Lung (tissue), 12 donors: ENCODE results near the gene DIP2C. TPM values are rescaled to one million over a fixed set of nuclear protein-coding genes. Genes with fewer than 3 reads are reported as not detected.

Experiments
- ATAC-seq: fragments of 200-7000 bp; cut with Tn5 transposase; one replicate; pipeline ENCODE4 v1.9.1; 2020; ENCODE audit warnings: moderate number of reproducible peaks; ENCODE audit not compliant: insufficient read depth, low FRiP score
- DNase-seq, 3 donors: peaks; one replicate each; pipeline ENCODE4 v3.0.0-alpha.2; 2013 to 2017
- H3K27ac ChIP-seq, 2 donors: one replicate each; pipeline ENCODE4 v1.5.1; 2013; ENCODE audit warnings: mild to moderate bottlenecking in 2 of 2, moderate library complexity in 2 of 2, control low read depth in 1 of 2, inconsistent platforms in 1 of 2, low read depth in 1 of 2, low read length in 1 of 2
- H3K27me3 ChIP-seq, 3 donors: one replicate each; pipeline ENCODE4 v1.5.1; 2013; ENCODE audit warnings: low read length in 2 of 3; ENCODE audit not compliant: control insufficient read depth in 3 of 3, insufficient read depth in 3 of 3
- H3K36me3 ChIP-seq, 4 donors: one replicate each; pipeline ENCODE4 v1.5.1; 2013; ENCODE audit warnings: low read length in 4 of 4, mild to moderate bottlenecking in 1 of 4, moderate library complexity in 1 of 4; ENCODE audit not compliant: control insufficient read depth in 4 of 4, insufficient read depth in 4 of 4
- H3K4me1 ChIP-seq, 5 donors: one replicate each; pipeline ENCODE4 v1.5.1; 2013; ENCODE audit warnings: low read length in 5 of 5, mild to moderate bottlenecking in 2 of 5, moderate library complexity in 1 of 5; ENCODE audit not compliant: control insufficient read depth in 5 of 5, insufficient read depth in 5 of 5
- H3K4me3 ChIP-seq: one replicate; pipeline ENCODE4 v1.5.1; 2013; ENCODE audit warnings: mild to moderate bottlenecking, control low read depth, moderate library complexity
- H3K9ac ChIP-seq, 2 donors: one replicate each; pipeline ENCODE4 v1.5.1; 2013; ENCODE audit warnings: low read length in 2 of 2, control low read depth in 1 of 2; ENCODE audit not compliant: insufficient read depth in 1 of 2
- H3K9me3 ChIP-seq, 4 donors: one replicate each; pipeline ENCODE4 v1.5.1; 2013; ENCODE audit warnings: low read length in 3 of 4, mild to moderate bottlenecking in 1 of 4, moderate library complexity in 1 of 4; ENCODE audit not compliant: control insufficient read depth in 4 of 4, insufficient read depth in 3 of 4
- CTCF ChIP-seq: IDR thresholded peaks from 2 replicates; pipeline ENCODE4 v1.5.1; 2012; ENCODE audit warnings: mild to moderate bottlenecking; ENCODE audit errors: control extremely low read depth, extremely low read depth
- WGBS, 2 donors: extraction: QIAGEN DNeasy Blood & Tissue Kit; methylation state at CpG; one replicate each; pipeline ENCODE4 v1.1.7; 2013; 5-methylcytosine and 5-hydroxymethylcytosine counted together
- polyA plus RNA-seq, 2 donors: library from polyadenylated mRNA; stranded (reverse); fragments of 200-250 nt; gene quantifications; one replicate each; pipeline ENCODE4 v1.2.1, GENCODE V29; 2013
- total RNA-seq, 2 donors: library from RNA; depleted of rRNA in 1 of 2; stranded (reverse); fragments of >200 nt in 1 of 2; gene quantifications; one replicate each; pipeline ENCODE4 v1.2.1, GENCODE V29; 2014 to 2021
- donor health status: control.
- donor health status: control.
- donor health status: Bipolar disorder and iron deficiency.
- donor health status: healthy.
- donor health status: DM: yes; HTN: yes; CAD: no.

DIP2C gene
- total and polyA plus RNA-seq, 4 donors, result 3.6 to 20.0 (median 9.5) TPM

- DNase-seq (no peak), ATAC-seq (no peak)
- WGBS, 2 donors, result 86 to 91% methylated on average over 9 of the region's 9 CpGs
- Histone ChIP-seq H3K27ac (no peak overlapping the region), H3K4me3 (no peak overlapping the region), H3K9ac (no peak overlapping the region), H3K27me3 (no peaks in the 10 kb centered on the region), H3K36me3 (peaks cover 0 to 3% (median 0%) of the 10 kb centered on the region in 4 donors), H3K4me1 (peaks cover 0 to 12% (median 0%) of the 10 kb centered on the region in 5 donors), H3K9me3 (no peaks in the 10 kb centered on the region)
- TF ChIP-seq CTCF, result no peak
Observed at GRCh38 chr10:230758-231157, 458.7 kb downstream of the DIP2C start.

GRCh38 chr10:228366-228765 is 461.1 kb downstream of the DIP2C start:
- ATAC-seq (no peak), DNase-seq (no peak)
- TF ChIP-seq CTCF, result no peak
- Histone ChIP-seq H3K4me3 (no peak overlapping the region), H3K36me3 (peaks cover 0 to 3% (median 0%) of the 10 kb centered on the region in 4 donors), H3K27ac (no peak overlapping the region), H3K9ac (no peak overlapping the region), H3K4me1 (no peaks in the 10 kb centered on the region), H3K9me3 (no peaks in the 10 kb centered on the region), H3K27me3 (no peaks in the 10 kb centered on the region)
- 87 to 91% methylated on average over 6 of the region's 6 CpGs for WGBS, 2 donors

- Histone ChIP-seq H3K36me3 (peaks cover 0 to 1% (median 0%) of the 10 kb centered on the region in 4 donors), H3K4me3 (no peak overlapping the region), H3K4me1 (no peaks in the 10 kb centered on the region), H3K9ac (no peak overlapping the region), H3K27me3 (no peaks in the 10 kb centered on the region), H3K9me3 (no peaks in the 10 kb centered on the region), H3K27ac (no peak overlapping the region)
- ATAC-seq (no peak), DNase-seq (no peak)
- WGBS, 2 donors, result 40 to 41% methylated on average over 2 of the region's 2 CpGs
- TF ChIP-seq CTCF, result no peak
Observed at GRCh38 chr10:227014-227413, 462.5 kb downstream of the DIP2C start.

- Histone ChIP-seq H3K36me3 (peaks cover 0 to 2% (median 0%) of the 10 kb centered on the region in 4 donors), H3K27ac (no peak overlapping the region), H3K27me3 (no peaks in the 10 kb centered on the region), H3K4me1 (no peaks in the 10 kb centered on the region), H3K4me3 (no peak overlapping the region), H3K9ac (no peak overlapping the region), H3K9me3 (no peaks in the 10 kb centered on the region)
- ATAC-seq (no peak), DNase-seq (no peak)
- WGBS, 2 donors, result 71 to 88% methylated on average over 2 of the region's 2 CpGs
- TF ChIP-seq CTCF, result no peak
Observed at GRCh38 chr10:226018-226417, 463.4 kb downstream of the DIP2C start.
